Bronchial epithelial cell (primary cell): ENCODE data around the gene CYREN. TPM values are rescaled to one million over a fixed set of nuclear protein-coding genes. Genes with fewer than 3 reads are reported as not detected.
A peak's percentile ranks its signal among the peaks of the same experiment; 100 is the strongest.

Source experiments
- DNase-seq: peaks from one replicate; pipeline ENCODE4 v3.0.0-alpha.2; 2010; ENCODE audit warnings: low read depth
- FAIRE-seq: peaks from 2 replicates; lab custom pipeline; 2011; peaks lifted over from hg19 to GRCh38; lab: Jason Lieb, UNC
- H3K27me3 ChIP-seq: 2 replicates; pipeline ENCODE4 v1.5.1; 2011; ENCODE audit warnings: low read length; ENCODE audit not compliant: control insufficient read depth, insufficient read depth
- H3K36me3 ChIP-seq: 2 replicates; pipeline ENCODE4 v1.5.1; 2011; ENCODE audit warnings: low read length; ENCODE audit not compliant: control insufficient read depth, insufficient read depth
- H3K4me3 ChIP-seq: 2 replicates; pipeline ENCODE4 v1.5.1; 2011; ENCODE audit warnings: mild to moderate bottlenecking, low read depth, low read length, control low read depth
- total RNA-seq: library from RNA; depleted of rRNA; stranded (reverse); fragments of >200 nt; gene quantifications from 2 replicates; pipeline ENCODE4 v1.2.1, GENCODE V29; 2014
- TF ChIP-seq, protein P1 (sequence below): IDR thresholded peaks from 2 replicates; pipeline ENCODE4 v1.5.1; 2011; ENCODE audit warnings: mild to moderate bottlenecking, moderate library complexity, low read length, control low read depth, inconsistent platforms; ENCODE audit not compliant: insufficient read depth, severe bottlenecking

The CYREN gene
- total RNA-seq, 1 donor from 2014 or later: 51.9 TPM

DNA sequence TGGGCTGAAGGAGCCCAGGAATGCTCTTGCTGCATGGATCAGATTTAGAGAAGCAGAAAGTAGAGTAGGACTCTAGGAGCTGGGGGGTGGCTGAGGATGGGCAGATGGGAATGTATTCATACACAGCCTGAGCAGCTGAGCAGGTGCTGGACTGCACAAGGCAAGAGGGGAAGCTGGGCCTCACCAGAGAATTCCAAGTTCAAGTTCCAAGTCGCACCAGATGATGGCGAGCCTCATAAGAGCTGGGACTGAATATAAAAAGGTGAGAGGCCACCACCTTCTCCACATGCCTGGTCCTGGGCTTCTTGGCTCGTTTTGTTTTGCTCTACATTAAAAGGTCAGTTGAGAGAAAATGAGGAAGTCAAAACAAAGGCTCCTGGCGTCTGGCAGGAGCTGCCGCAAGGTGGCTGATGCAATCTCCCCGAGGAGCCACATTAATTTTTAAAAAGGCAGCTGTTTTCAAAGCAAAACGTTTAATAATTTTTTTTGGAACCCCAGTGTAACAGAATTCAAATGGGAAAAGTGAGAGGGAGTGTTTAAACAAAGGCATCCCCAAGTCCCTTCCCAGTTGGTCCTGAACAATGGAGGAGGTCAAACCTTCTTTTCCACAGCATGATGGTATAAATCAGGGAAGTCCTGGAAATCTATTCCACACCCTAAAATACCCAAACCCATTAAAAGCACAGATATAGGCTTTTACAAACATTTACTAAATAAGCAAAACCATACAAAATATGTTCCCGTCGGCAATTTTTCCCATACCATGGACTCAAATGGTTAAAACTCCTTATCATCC is 9.5 kb downstream of the CYREN start:
- FAIRE-seq (no peak), DNase-seq (no peak)
- Histone ChIP-seq H3K36me3 (no peaks in the 10 kb centered on the region), H3K4me3 (no peak overlapping the region), H3K27me3 (no peaks in the 10 kb centered on the region)
- TF ChIP-seq, protein P1, sequence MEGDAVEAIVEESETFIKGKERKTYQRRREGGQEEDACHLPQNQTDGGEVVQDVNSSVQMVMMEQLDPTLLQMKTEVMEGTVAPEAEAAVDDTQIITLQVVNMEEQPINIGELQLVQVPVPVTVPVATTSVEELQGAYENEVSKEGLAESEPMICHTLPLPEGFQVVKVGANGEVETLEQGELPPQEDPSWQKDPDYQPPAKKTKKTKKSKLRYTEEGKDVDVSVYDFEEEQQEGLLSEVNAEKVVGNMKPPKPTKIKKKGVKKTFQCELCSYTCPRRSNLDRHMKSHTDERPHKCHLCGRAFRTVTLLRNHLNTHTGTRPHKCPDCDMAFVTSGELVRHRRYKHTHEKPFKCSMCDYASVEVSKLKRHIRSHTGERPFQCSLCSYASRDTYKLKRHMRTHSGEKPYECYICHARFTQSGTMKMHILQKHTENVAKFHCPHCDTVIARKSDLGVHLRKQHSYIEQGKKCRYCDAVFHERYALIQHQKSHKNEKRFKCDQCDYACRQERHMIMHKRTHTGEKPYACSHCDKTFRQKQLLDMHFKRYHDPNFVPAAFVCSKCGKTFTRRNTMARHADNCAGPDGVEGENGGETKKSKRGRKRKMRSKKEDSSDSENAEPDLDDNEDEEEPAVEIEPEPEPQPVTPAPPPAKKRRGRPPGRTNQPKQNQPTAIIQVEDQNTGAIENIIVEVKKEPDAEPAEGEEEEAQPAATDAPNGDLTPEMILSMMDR: no peak

DNA sequence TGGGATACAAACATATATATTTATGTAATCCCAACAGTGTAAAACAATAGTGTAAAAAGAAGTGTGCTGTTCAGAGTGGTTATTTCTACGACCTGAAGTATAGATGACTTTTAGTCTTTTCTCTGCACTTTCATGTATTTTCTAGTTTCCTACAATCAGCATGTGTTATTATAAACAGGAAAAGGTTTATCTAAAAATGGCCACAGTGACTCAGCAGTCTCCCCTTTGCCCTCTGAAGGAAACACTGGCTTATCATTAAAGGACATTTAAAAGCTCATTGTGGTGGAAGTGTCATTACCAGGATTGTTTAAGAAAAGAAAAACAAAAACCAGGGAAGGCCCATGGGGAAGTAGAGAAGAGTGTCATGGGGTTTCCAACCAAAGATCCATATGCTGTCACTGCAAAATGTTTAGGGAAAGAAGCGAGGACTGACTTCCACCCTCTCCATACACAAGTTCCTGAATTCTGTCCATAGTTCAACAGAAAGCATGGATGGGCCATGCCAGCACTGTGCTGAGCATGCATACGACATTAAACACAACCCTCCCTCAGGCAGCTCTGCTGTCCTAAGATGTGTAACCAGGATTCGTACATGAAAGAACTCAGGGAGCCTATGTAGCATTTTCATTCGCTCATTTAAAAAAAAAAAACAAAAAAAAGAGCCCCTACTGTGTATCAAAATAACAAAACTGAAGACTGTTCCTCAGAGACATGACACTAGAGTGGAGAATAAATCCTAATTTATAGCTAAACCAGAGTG is 10.2 kb downstream of the CYREN start:
- Histone ChIP-seq H3K27me3 (no peaks in the 10 kb centered on the region), H3K36me3 (no peaks in the 10 kb centered on the region), H3K4me3 (no peak overlapping the region)
- FAIRE-seq: no peak
- DNase-seq: no peak
- TF ChIP-seq, protein P1: no peak

DNA sequence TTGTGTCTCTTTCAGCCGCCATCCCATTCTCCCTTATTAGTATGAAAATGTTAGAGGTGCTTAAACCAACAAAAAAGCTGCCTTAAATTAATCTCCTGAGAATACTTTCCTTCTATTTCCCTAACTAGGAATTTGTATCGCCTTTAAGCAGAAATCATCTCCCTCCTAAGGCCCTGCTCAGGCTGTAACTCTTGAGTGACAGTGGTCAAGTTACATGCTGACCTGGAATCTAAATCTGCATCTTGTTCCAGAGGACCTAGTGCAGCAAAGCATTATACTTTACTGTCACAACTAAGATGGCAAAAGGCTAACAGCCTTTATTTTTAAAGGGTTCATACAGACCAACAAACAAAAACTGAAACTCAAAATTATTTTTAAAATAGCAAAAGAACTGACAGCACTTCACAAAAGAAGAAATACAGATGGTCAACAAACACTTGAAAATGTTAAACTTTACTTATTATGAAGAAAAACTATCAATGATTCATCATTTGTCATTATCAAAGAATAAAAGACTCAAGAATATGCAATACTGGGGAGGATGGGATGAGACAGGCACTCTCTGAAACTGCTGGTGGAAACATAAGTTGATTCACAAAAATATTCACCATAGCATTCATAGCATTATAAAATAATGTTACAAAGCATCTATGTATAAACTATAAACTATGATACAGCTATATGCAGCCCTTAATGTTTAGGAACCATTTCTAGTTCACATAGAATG is 11.0 kb downstream of the CYREN start:
- TF ChIP-seq, protein P1: no peak
- H3K4me3 ChIP-seq: no peak overlapping the region
- DNase-seq (peak; percentile 47), FAIRE-seq (no peak)
- no peaks in the 10 kb centered on the region for H3K36me3 ChIP-seq
- H3K27me3 ChIP-seq: no peaks in the 10 kb centered on the region

DNA sequence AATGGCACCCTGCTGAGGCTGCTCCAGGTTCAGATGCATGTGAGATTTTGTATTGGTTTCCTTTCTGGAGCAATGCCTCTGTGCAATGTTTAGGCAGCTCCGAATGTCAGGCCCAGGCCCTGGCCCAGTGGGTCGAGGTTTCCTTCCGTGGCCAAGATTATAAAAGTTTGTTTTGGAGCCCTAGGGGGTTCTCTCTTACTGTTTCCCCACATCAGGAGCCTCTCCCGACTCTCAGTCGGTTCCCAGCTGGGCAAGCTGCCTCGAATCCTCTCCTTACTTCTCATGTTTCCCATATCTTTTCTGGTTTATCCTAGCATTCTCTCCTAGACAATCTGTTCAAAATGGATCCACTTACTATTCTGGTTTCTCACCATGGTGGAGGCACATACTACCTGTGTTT is 11.6 kb downstream of the CYREN start:
- H3K36me3 ChIP-seq: no peaks in the 10 kb centered on the region
- H3K27me3 ChIP-seq: no peaks in the 10 kb centered on the region
- DNase-seq (no peak), FAIRE-seq (no peak)
- TF ChIP-seq, protein P1: no peak
- H3K4me3 ChIP-seq: no peak overlapping the region

DNA sequence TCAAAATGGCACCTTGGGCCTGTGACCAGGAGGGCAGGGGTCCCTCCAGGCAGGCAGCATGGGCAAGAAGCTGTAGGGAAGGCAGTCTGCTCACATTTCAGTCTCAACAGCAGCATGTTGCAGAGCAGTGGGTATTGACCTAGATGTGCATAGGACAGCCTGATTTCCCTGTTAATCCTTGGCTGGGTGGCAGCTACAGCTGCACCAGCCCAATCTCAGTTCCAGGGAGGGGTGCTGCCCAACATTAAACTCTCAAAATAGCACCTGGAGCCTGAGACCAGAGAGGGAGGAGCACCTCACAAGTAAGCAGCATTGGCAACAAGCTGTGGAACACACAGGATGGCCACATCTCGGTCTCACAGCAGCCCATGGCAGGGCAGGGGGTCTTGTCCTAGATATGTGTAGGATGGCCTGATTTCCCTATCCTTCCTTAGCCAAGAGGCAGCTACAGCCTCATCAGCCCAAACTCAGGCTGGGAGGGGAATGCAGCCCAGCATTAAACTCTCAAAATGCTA is 12.3 kb downstream of the CYREN start:
- FAIRE-seq: no peak
- TF ChIP-seq, protein P1: no peak
- no peak overlapping the region for H3K4me3 ChIP-seq
- H3K36me3 ChIP-seq: no peaks in the 10 kb centered on the region
- DNase-seq: no peak
- H3K27me3 ChIP-seq: no peaks in the 10 kb centered on the region
